Measurements from ENCODE around the gene CAMTA1. TPM values are rescaled to one million over a fixed set of nuclear protein-coding genes. Genes with fewer than 3 reads are reported as not detected.
"Not testable (repeated sequence)": the region's sequence is repeated elsewhere in the genome, so short reads cannot be mapped to it uniquely, and the experiment has no call there.

CAMTA1 gene
- polyA plus RNA-seq, 1 donor from 2014 or later, result 79.0 TPM

GRCh38 chr1:7686301-7686850, 901.1 kb downstream of the CAMTA1 start:
- Mint-ChIP-seq H3K4me1 (peaks cover 0 to 1% (median 0%) of the 10 kb centered on the region in 3 donors), H3K36me3 (peaks cover 5% of the 10 kb centered on the region), H3K27me3 (peaks cover 19% of the 10 kb centered on the region), H3K27ac (no peak overlapping the region), H3K4me3 (no peak overlapping the region), H3K9me3 (peaks cover 0 to 5% (median 2%) of the 10 kb centered on the region in 3 donors)

- no peak overlapping the region for H3K27ac Mint-ChIP-seq
- peaks cover 0 to 5% (median 5%) of the 10 kb centered on the region in 3 donors for H3K9me3 Mint-ChIP-seq
- H3K4me3 Mint-ChIP-seq, result no peak overlapping the region
- peaks cover 17% of the 10 kb centered on the region for H3K27me3 Mint-ChIP-seq
- peaks cover 0 to 1% (median 0%) of the 10 kb centered on the region in 3 donors for H3K4me1 Mint-ChIP-seq
- peaks cover 5% of the 10 kb centered on the region for H3K36me3 Mint-ChIP-seq
Measured at GRCh38 chr1:7687411-7687810, 902.2 kb downstream of the CAMTA1 start.

GRCh38 chr1:7688659-7689058, 903.4 kb downstream of the CAMTA1 start:
- Mint-ChIP-seq H3K9me3 (peaks cover 2 to 14% (median 10%) of the 10 kb centered on the region in 3 donors), H3K36me3 (peaks cover 5% of the 10 kb centered on the region), H3K27ac (no peak overlapping the region), H3K4me1 (peaks cover 0 to 1% (median 0%) of the 10 kb centered on the region in 3 donors), H3K27me3 (peaks cover 22% of the 10 kb centered on the region), H3K4me3 (no peak overlapping the region)

GRCh38 chr1:7689307-7689706, 904.1 kb downstream of the CAMTA1 start:
- not testable (repeated sequence) for H3K4me1 Mint-ChIP-seq, H3K36me3 Mint-ChIP-seq, H3K4me3 Mint-ChIP-seq, H3K27ac Mint-ChIP-seq
- Mint-ChIP-seq H3K9me3 (peaks cover 2 to 19% (median 10%) of the 10 kb centered on the region in 3 donors), H3K27me3 (peaks cover 22% of the 10 kb centered on the region)

GRCh38 chr1:7690076-7690475, 904.8 kb downstream of the CAMTA1 start:
- H3K4me1 Mint-ChIP-seq, result peaks cover 0 to 1% (median 0%) of the 10 kb centered on the region in 3 donors
- no peak overlapping the region for H3K27ac Mint-ChIP-seq
- peaks cover 2 to 19% (median 10%) of the 10 kb centered on the region in 3 donors for H3K9me3 Mint-ChIP-seq
- peaks cover 22% of the 10 kb centered on the region for H3K27me3 Mint-ChIP-seq
- H3K36me3 Mint-ChIP-seq, result peaks cover 5% of the 10 kb centered on the region
- no peak overlapping the region for H3K4me3 Mint-ChIP-seq

GRCh38 chr1:7690496-7691182, 905.4 kb downstream of the CAMTA1 start:
- Mint-ChIP-seq H3K9me3 (peaks cover 2 to 19% (median 10%) of the 10 kb centered on the region in 3 donors), H3K4me1 (peaks cover 0 to 1% (median 0%) of the 10 kb centered on the region in 3 donors), H3K4me3 (peak overlapping the region in 1 of 4 donors; percentile 35), H3K27me3 (peaks cover 22% of the 10 kb centered on the region), H3K27ac (no peak overlapping the region), H3K36me3 (peaks cover 4% of the 10 kb centered on the region)

- peak overlapping the region in 1 of 3 donors; percentile 53 for H3K27ac Mint-ChIP-seq
- peaks cover 0 to 1% (median 0%) of the 10 kb centered on the region in 3 donors for H3K4me1 Mint-ChIP-seq
- H3K9me3 Mint-ChIP-seq, result peaks cover 2 to 19% (median 10%) of the 10 kb centered on the region in 3 donors
- H3K4me3 Mint-ChIP-seq, result no peak overlapping the region
- no peaks in the 10 kb centered on the region for H3K36me3 Mint-ChIP-seq
- peaks cover 20% of the 10 kb centered on the region for H3K27me3 Mint-ChIP-seq
Measured at GRCh38 chr1:7691576-7691975, 906.3 kb downstream of the CAMTA1 start.

GRCh38 chr1:7692005-7692404, 906.8 kb downstream of the CAMTA1 start:
- Mint-ChIP-seq H3K27me3 (peaks cover 19% of the 10 kb centered on the region), H3K27ac (no peak overlapping the region), H3K9me3 (peaks cover 2 to 19% (median 10%) of the 10 kb centered on the region in 3 donors), H3K4me3 (no peak overlapping the region), H3K4me1 (no peaks in the 10 kb centered on the region), H3K36me3 (no peaks in the 10 kb centered on the region)

GRCh38 chr1:7693037-7693436, 907.8 kb downstream of the CAMTA1 start:
- Mint-ChIP-seq H3K27me3 (peaks cover 18% of the 10 kb centered on the region), H3K4me3 (peak overlapping the region in 1 of 4 donors; percentile 2), H3K9me3 (peaks cover 2 to 19% (median 10%) of the 10 kb centered on the region in 3 donors)
- H3K36me3 Mint-ChIP-seq, H3K27ac Mint-ChIP-seq, H3K4me1 Mint-ChIP-seq: not testable (repeated sequence)

- H3K27me3 Mint-ChIP-seq, result peaks cover 18% of the 10 kb centered on the region
- H3K27ac Mint-ChIP-seq, result no peak overlapping the region
- H3K36me3 Mint-ChIP-seq, result no peaks in the 10 kb centered on the region
- peaks cover 2 to 19% (median 10%) of the 10 kb centered on the region in 3 donors for H3K9me3 Mint-ChIP-seq
- no peaks in the 10 kb centered on the region for H3K4me1 Mint-ChIP-seq
- no peak overlapping the region for H3K4me3 Mint-ChIP-seq
Measured at GRCh38 chr1:7693662-7694061, 908.4 kb downstream of the CAMTA1 start.

- H3K9me3 Mint-ChIP-seq, result peaks cover 2 to 19% (median 10%) of the 10 kb centered on the region in 3 donors
- H3K36me3 Mint-ChIP-seq, result no peaks in the 10 kb centered on the region
- peak overlapping the region in 2 of 4 donors; percentile 34 to 75 for H3K4me3 Mint-ChIP-seq
- H3K27ac Mint-ChIP-seq, result no peak overlapping the region
- peaks cover 17% of the 10 kb centered on the region for H3K27me3 Mint-ChIP-seq
- H3K4me1 Mint-ChIP-seq, result no peaks in the 10 kb centered on the region
Measured at GRCh38 chr1:7694600-7695496, 909.6 kb downstream of the CAMTA1 start.

GRCh38 chr1:7695497-7696117, 910.4 kb downstream of the CAMTA1 start:
- peak overlapping the region in 1 of 3 donors; percentile 34 for H3K27ac Mint-ChIP-seq

GRCh38 chr1:7698641-7699040, 913.4 kb downstream of the CAMTA1 start:
- H3K27ac Mint-ChIP-seq, result no peak overlapping the region
- no peak overlapping the region for H3K4me3 Mint-ChIP-seq
- no peaks in the 10 kb centered on the region for H3K36me3 Mint-ChIP-seq
- H3K9me3 Mint-ChIP-seq, result peaks cover 0 to 5% (median 0%) of the 10 kb centered on the region in 3 donors
- H3K4me1 Mint-ChIP-seq, result peaks cover 0 to 4% (median 4%) of the 10 kb centered on the region in 3 donors
- peaks cover 5% of the 10 kb centered on the region for H3K27me3 Mint-ChIP-seq

More at GRCh38 chr1:7695497-7696117, 910.4 kb downstream of the CAMTA1 start:
- Mint-ChIP-seq H3K4me3 (peak overlapping the region in 1 of 4 donors; percentile 75), H3K27me3 (peaks cover 13% of the 10 kb centered on the region), H3K4me1 (no peaks in the 10 kb centered on the region), H3K9me3 (peaks cover 2 to 19% (median 10%) of the 10 kb centered on the region in 3 donors), H3K36me3 (no peaks in the 10 kb centered on the region)

GRCh38 chr1:7702365-7702764, 917.1 kb downstream of the CAMTA1 start:
- Mint-ChIP-seq H3K4me3 (peak overlapping the region in 2 of 4 donors; percentile 39 to 49), H3K27ac (peak overlapping the region in 1 of 3 donors; percentile 64), H3K4me1 (peaks cover 6% of the 10 kb centered on the region in 3 donors), H3K36me3 (no peaks in the 10 kb centered on the region), H3K9me3 (no peaks in the 10 kb centered on the region), H3K27me3 (peaks cover 15% of the 10 kb centered on the region)
